Measurements from ENCODE around the gene OR10H1. TPM values are rescaled to one million over a fixed set of nuclear protein-coding genes. Genes with fewer than 3 reads are reported as not detected.

The OR10H1 gene
- not detected for polyA plus RNA-seq (2013, experiment 1 of 2)
- not detected for polyA plus RNA-seq (2013, experiment 2 of 2)

- H2BK12ac ChIP-seq (ENCODE audit: low read length), result no peak within 1 kb of the TSS
- no peak within 1 kb of the TSS for H2BK15ac ChIP-seq (ENCODE audit: low read length)
- no peak within 1 kb of the TSS for H3K4me2 ChIP-seq (ENCODE audit: insufficient read depth, low read length, poor library complexity, severe bottlenecking)
- no peak within 1 kb of the TSS for H3K9ac ChIP-seq (ENCODE audit: low read depth, low read length, poor library complexity)
- no peak within 1 kb of the TSS for H3K27ac ChIP-seq (replicated peaks; ENCODE audit: low read length)
- H4K8ac ChIP-seq (ENCODE audit: low read depth, low read length), result no peak within 1 kb of the TSS
- peak within 1 kb of the TSS in 1 of 2 donors; percentile 16 for H3K4me3 ChIP-seq (ENCODE audit: low read length in 2 of 2)
- H3K4me1 ChIP-seq (ENCODE audit: control insufficient read depth in 2 of 2, insufficient read depth in 1 of 2, low read depth in 1 of 2, low read length in 2 of 2), result no peaks in the 10 kb centered on the region
- H3K18ac ChIP-seq (ENCODE audit: low read length), result peak within 1 kb of the TSS; percentile 28
- no peak within 1 kb of the TSS for H2BK120ac ChIP-seq (ENCODE audit: low read depth, low read length)
- H3K4ac ChIP-seq (ENCODE audit: low read length), result no peak within 1 kb of the TSS
- H3K27me3 ChIP-seq (ENCODE audit: control insufficient read depth in 3 of 3, insufficient read depth in 3 of 3, low read depth in 1 of 3, low read length in 3 of 3), result peaks cover 0 to 3% (median 0%) of the 10 kb centered on the region in 3 experiments
- no peak within 1 kb of the TSS for H2BK5ac ChIP-seq (ENCODE audit: low read length)
- no peaks in the 10 kb centered on the region for H3K79me1 ChIP-seq (ENCODE audit: low read depth, low read length)
- no peak within 1 kb of the TSS for H4K91ac ChIP-seq (ENCODE audit: low read depth, low read length, poor library complexity)
- H3K23ac ChIP-seq (ENCODE audit: low read depth, low read length, poor library complexity), result no peak within 1 kb of the TSS
- no CpG with 5 or more reads among the region's 5 CpGs for WGBS, 2 donors (ENCODE audit: extremely low coverage in 2 of 2, insufficient read length in 2 of 2, insufficient replicate concordance in 1 of 2)
- no peak within 1 kb of the TSS for H3K14ac ChIP-seq (ENCODE audit: low read length)
- no peak within 1 kb of the TSS for H2AFZ ChIP-seq (ENCODE audit: low read length)
- no peaks in the 10 kb centered on the region for H3K36me3 ChIP-seq (replicated peaks in 1 of 2; ENCODE audit: control insufficient read depth in 2 of 2, insufficient read depth in 2 of 2, low read length in 2 of 2)
- no peak for DNase-seq (ENCODE audit: low spot score)
- H3K9me3 ChIP-seq (replicated peaks in 1 of 2; ENCODE audit: control insufficient read depth in 2 of 2, insufficient read depth in 1 of 2, low read depth in 1 of 2, low read length in 2 of 2), result peaks cover 0 to 19% of the 10 kb centered on the region in 2 donors
- H2AK5ac ChIP-seq (ENCODE audit: low read depth, low read length), result no peak within 1 kb of the TSS
Measured at GRCh38 chr19:15815306-15815705, at the start of gene OR10H1. Gene OR10H1, minus strand, starts transcription at chr19:15815664. Its CDS starts 7,627 bp downstream, at chr19:15808037.

GRCh38 chr19:15864824-15865223 is 49.4 kb upstream of the OR10H1 start:
- Histone ChIP-seq H3K4me3 (ENCODE audit: low read length in 2 of 2) (no peak overlapping the region), H3K9ac (ENCODE audit: low read depth, low read length, poor library complexity) (no peak overlapping the region), H2AFZ (ENCODE audit: low read length) (no peak overlapping the region), H3K4me1 (ENCODE audit: control insufficient read depth in 2 of 2, insufficient read depth in 1 of 2, low read depth in 1 of 2, low read length in 2 of 2) (no peaks in the 10 kb centered on the region), H3K14ac (ENCODE audit: low read length) (no peak overlapping the region), H2BK15ac (ENCODE audit: low read length) (no peak overlapping the region), H3K27me3 (ENCODE audit: control insufficient read depth in 3 of 3, insufficient read depth in 3 of 3, low read depth in 1 of 3, low read length in 3 of 3) (no peaks in the 10 kb centered on the region), H3K36me3 (replicated peaks in 1 of 2; ENCODE audit: control insufficient read depth in 2 of 2, insufficient read depth in 2 of 2, low read length in 2 of 2) (no peaks in the 10 kb centered on the region), H3K4me2 (ENCODE audit: insufficient read depth, low read length, poor library complexity, severe bottlenecking) (no peak overlapping the region), H3K4ac (ENCODE audit: low read length) (no peak overlapping the region), H2AK5ac (ENCODE audit: low read depth, low read length) (no peak overlapping the region), H3K79me1 (ENCODE audit: low read depth, low read length) (no peaks in the 10 kb centered on the region), H2BK120ac (ENCODE audit: low read depth, low read length) (no peak overlapping the region), H3K18ac (ENCODE audit: low read length) (no peak overlapping the region), H2BK5ac (ENCODE audit: low read length) (no peak overlapping the region), H4K91ac (ENCODE audit: low read depth, low read length, poor library complexity) (no peak overlapping the region), H4K8ac (ENCODE audit: low read depth, low read length) (no peak overlapping the region), H2BK12ac (ENCODE audit: low read length) (no peak overlapping the region), H3K27ac (replicated peaks; ENCODE audit: low read length) (no peak overlapping the region), H3K9me3 (replicated peaks in 1 of 2; ENCODE audit: control insufficient read depth in 2 of 2, insufficient read depth in 1 of 2, low read depth in 1 of 2, low read length in 2 of 2) (peaks cover 0 to 10% of the 10 kb centered on the region in 2 donors), H3K23ac (ENCODE audit: low read depth, low read length, poor library complexity) (no peak overlapping the region)
- DNase-seq (ENCODE audit: low spot score), result no peak
- no CpG with 5 or more reads among the region's 5 CpGs for WGBS, 2 donors (ENCODE audit: extremely low coverage in 2 of 2, insufficient read length in 2 of 2, insufficient replicate concordance in 1 of 2)

- no peak overlapping the region for H4K91ac ChIP-seq (ENCODE audit: low read depth, low read length, poor library complexity)
- H3K9me3 ChIP-seq (replicated peaks in 1 of 2; ENCODE audit: control insufficient read depth in 2 of 2, insufficient read depth in 1 of 2, low read depth in 1 of 2, low read length in 2 of 2), result peaks cover 0 to 11% of the 10 kb centered on the region in 2 donors
- no peaks in the 10 kb centered on the region for H3K4me1 ChIP-seq (ENCODE audit: control insufficient read depth in 2 of 2, insufficient read depth in 1 of 2, low read depth in 1 of 2, low read length in 2 of 2)
- no peak overlapping the region for H2BK12ac ChIP-seq (ENCODE audit: low read length)
- H3K27ac ChIP-seq (replicated peaks; ENCODE audit: low read length), result no peak overlapping the region
- H2BK15ac ChIP-seq (ENCODE audit: low read length), result no peak overlapping the region
- WGBS, 2 donors (ENCODE audit: extremely low coverage in 2 of 2, insufficient read length in 2 of 2, insufficient replicate concordance in 1 of 2), result no CpG with 5 or more reads among the region's 8 CpGs
- H3K4me3 ChIP-seq (ENCODE audit: low read length in 2 of 2), result peak overlapping the region in 1 of 2 donors; percentile 26
- H3K23ac ChIP-seq (ENCODE audit: low read depth, low read length, poor library complexity), result no peak overlapping the region
- no peak overlapping the region for H3K18ac ChIP-seq (ENCODE audit: low read length)
- no peak overlapping the region for H2AK5ac ChIP-seq (ENCODE audit: low read depth, low read length)
- no peak overlapping the region for H3K14ac ChIP-seq (ENCODE audit: low read length)
- no peak overlapping the region for H3K4ac ChIP-seq (ENCODE audit: low read length)
- no peaks in the 10 kb centered on the region for H3K79me1 ChIP-seq (ENCODE audit: low read depth, low read length)
- H3K4me2 ChIP-seq (ENCODE audit: insufficient read depth, low read length, poor library complexity, severe bottlenecking), result no peak overlapping the region
- no peak overlapping the region for H3K9ac ChIP-seq (ENCODE audit: low read depth, low read length, poor library complexity)
- no peak overlapping the region for H2AFZ ChIP-seq (ENCODE audit: low read length)
- H2BK120ac ChIP-seq (ENCODE audit: low read depth, low read length), result no peak overlapping the region
- H2BK5ac ChIP-seq (ENCODE audit: low read length), result no peak overlapping the region
- DNase-seq (ENCODE audit: low spot score), result no peak
- peaks cover 0 to 3% (median 0%) of the 10 kb centered on the region in 3 experiments for H3K27me3 ChIP-seq (ENCODE audit: control insufficient read depth in 3 of 3, insufficient read depth in 3 of 3, low read depth in 1 of 3, low read length in 3 of 3)
- no peak overlapping the region for H4K8ac ChIP-seq (ENCODE audit: low read depth, low read length)
- H3K36me3 ChIP-seq (replicated peaks in 1 of 2; ENCODE audit: control insufficient read depth in 2 of 2, insufficient read depth in 2 of 2, low read length in 2 of 2), result no peaks in the 10 kb centered on the region
Measured at GRCh38 chr19:15863272-15863671, 47.8 kb upstream of the OR10H1 start.

GRCh38 chr19:15862444-15862843 is 47.0 kb upstream of the OR10H1 start:
- H4K91ac ChIP-seq (ENCODE audit: low read depth, low read length, poor library complexity), result no peak overlapping the region
- H2AFZ ChIP-seq (ENCODE audit: low read length), result no peak overlapping the region
- H3K14ac ChIP-seq (ENCODE audit: low read length), result no peak overlapping the region
- peaks cover 0 to 15% of the 10 kb centered on the region in 2 donors for H3K9me3 ChIP-seq (replicated peaks in 1 of 2; ENCODE audit: control insufficient read depth in 2 of 2, insufficient read depth in 1 of 2, low read depth in 1 of 2, low read length in 2 of 2)
- no peak overlapping the region for H3K4ac ChIP-seq (ENCODE audit: low read length)
- H2BK15ac ChIP-seq (ENCODE audit: low read length), result no peak overlapping the region
- WGBS, 2 donors (ENCODE audit: extremely low coverage in 2 of 2, insufficient read length in 2 of 2, insufficient replicate concordance in 1 of 2), result no CpG with 5 or more reads among the region's 7 CpGs
- peak overlapping the region in 1 of 2 donors; percentile 63 for H3K4me3 ChIP-seq (ENCODE audit: low read length in 2 of 2)
- no peak overlapping the region for H2BK5ac ChIP-seq (ENCODE audit: low read length)
- no peak overlapping the region for H3K9ac ChIP-seq (ENCODE audit: low read depth, low read length, poor library complexity)
- no peak overlapping the region for H3K18ac ChIP-seq (ENCODE audit: low read length)
- no peak for DNase-seq (ENCODE audit: low spot score)
- H3K79me1 ChIP-seq (ENCODE audit: low read depth, low read length), result no peaks in the 10 kb centered on the region
- H3K36me3 ChIP-seq (replicated peaks in 1 of 2; ENCODE audit: control insufficient read depth in 2 of 2, insufficient read depth in 2 of 2, low read length in 2 of 2), result no peaks in the 10 kb centered on the region
- no peak overlapping the region for H2BK120ac ChIP-seq (ENCODE audit: low read depth, low read length)
- no peak overlapping the region for H2AK5ac ChIP-seq (ENCODE audit: low read depth, low read length)
- no peak overlapping the region for H3K27ac ChIP-seq (replicated peaks; ENCODE audit: low read length)
- no peak overlapping the region for H4K8ac ChIP-seq (ENCODE audit: low read depth, low read length)
- no peaks in the 10 kb centered on the region for H3K4me1 ChIP-seq (ENCODE audit: control insufficient read depth in 2 of 2, insufficient read depth in 1 of 2, low read depth in 1 of 2, low read length in 2 of 2)
- no peak overlapping the region for H2BK12ac ChIP-seq (ENCODE audit: low read length)
- no peak overlapping the region for H3K23ac ChIP-seq (ENCODE audit: low read depth, low read length, poor library complexity)
- peaks cover 0 to 3% (median 0%) of the 10 kb centered on the region in 3 experiments for H3K27me3 ChIP-seq (ENCODE audit: control insufficient read depth in 3 of 3, insufficient read depth in 3 of 3, low read depth in 1 of 3, low read length in 3 of 3)
- no peak overlapping the region for H3K4me2 ChIP-seq (ENCODE audit: insufficient read depth, low read length, poor library complexity, severe bottlenecking)
